Ascending aorta (tissue), 2 donors: ENCODE data around the gene CCBE1. TPM values are rescaled to one million over a fixed set of nuclear protein-coding genes. Genes with fewer than 3 reads are reported as not detected.

Experiments used
- DNase-seq, 2 donors: peaks; one replicate each; pipeline ENCODE4 v3.0.0-alpha.2; 2019; ENCODE audit warnings: low spot score in 2 of 2
- H3K27ac ChIP-seq, 2 donors: fragments of 200-600 bp; sonication (generic); one replicate each; pipeline ENCODE4 v1.5.1; 2016 to 2017; ENCODE audit warnings: mild to moderate bottlenecking in 1 of 2
- H3K27me3 ChIP-seq: fragments of 200-600 bp; sonication (generic); one replicate; pipeline ENCODE4 v1.5.1; 2017
- H3K36me3 ChIP-seq, 2 donors: fragments of 200-600 bp; sonication (generic); one replicate each; pipeline ENCODE4 v1.5.1; 2016
- H3K4me1 ChIP-seq, 2 donors: fragments of 200-600 bp; sonication (generic); one replicate each; pipeline ENCODE4 v1.5.1; 2016 to 2017; ENCODE audit warnings: mild to moderate bottlenecking in 1 of 2
- H3K4me3 ChIP-seq, 2 donors: fragments of 200-600 bp; sonication (generic); one replicate each; pipeline ENCODE4 v1.5.1; 2016 to 2017; ENCODE audit warnings: mild to moderate bottlenecking in 1 of 2
- H3K9me3 ChIP-seq, 2 donors: fragments of 200-600 bp; sonication (generic); one replicate each; pipeline ENCODE4 v1.5.1; 2016
- CTCF ChIP-seq, 3 experiments: fragments of 200-600 bp in 2 of 3; fragments of 450-650 bp in 1 of 3; sonication (generic) in 2 of 3; IDR thresholded peaks; one replicate each; pipeline ENCODE4 v1.5.1; 2016 to 2019; ENCODE audit warnings: antibody characterized with exemption in 3 of 3, mild to moderate bottlenecking in 1 of 3, moderate library complexity in 1 of 3
- intact Hi-C: fragments of 100-400 bp; cut with DNase I; formaldehyde crosslinking; loops from one replicate; pipeline ENCODE4 v1.15.1; 2023
- total RNA-seq: library from RNA; depleted of rRNA; stranded (reverse); fragments of >200 nt; gene quantifications from one replicate; pipeline ENCODE4 v1.1.0, GENCODE V29; 2016

The CCBE1 gene
- total RNA-seq, 1 donor from 2014 or later = 0.32 TPM

DNA sequence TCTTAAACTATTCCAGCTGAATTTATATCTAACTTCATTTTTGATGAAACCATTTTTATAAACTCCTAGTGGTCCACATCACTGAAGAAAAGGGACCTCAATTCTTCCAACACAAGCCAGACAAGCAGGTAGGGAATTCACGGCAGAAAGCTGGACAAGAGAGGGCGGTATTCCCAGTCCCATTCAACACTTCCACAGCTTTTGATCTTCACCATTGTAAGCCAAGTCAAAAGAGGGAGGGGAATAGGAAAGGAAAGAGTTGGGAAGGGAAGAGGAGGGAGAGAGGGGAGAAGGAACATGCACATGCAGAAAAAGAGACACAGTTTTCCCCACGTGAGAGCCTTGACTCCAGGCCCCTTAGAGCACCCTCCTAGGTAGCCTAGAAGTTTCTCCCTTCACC is 77.4 kb downstream of the CCBE1 start:
- H3K9me3 ChIP-seq = no peaks in the 10 kb centered on the region
- intact Hi-C loops = no loop called here

GRCh38 chr18:59617468-59617932 is 79.7 kb downstream of the CCBE1 start:
- DNase-seq = no peak
- Histone ChIP-seq H3K36me3 (no peaks in the 10 kb centered on the region), H3K27ac (no peak overlapping the region), H3K4me3 (no peak overlapping the region), H3K9me3 (no peaks in the 10 kb centered on the region), H3K27me3 (no peaks in the 10 kb centered on the region), H3K4me1 (no peaks in the 10 kb centered on the region)
- TF ChIP-seq CTCF (IDR thresholded peaks at IDR 0.05) = no peak
- intact Hi-C loops = no loop called here

More for the DNA sequence above, 77.4 kb downstream of the CCBE1 start:
- TF ChIP-seq CTCF (IDR thresholded peaks at IDR 0.05) = no peak
- no peak overlapping the region for H3K27ac ChIP-seq
- no peaks in the 10 kb centered on the region for H3K27me3 ChIP-seq
- peaks cover 0 to 9% of the 10 kb centered on the region in 2 donors for H3K4me1 ChIP-seq
- DNase-seq = no peak
- no peaks in the 10 kb centered on the region for H3K36me3 ChIP-seq
- H3K4me3 ChIP-seq = no peak overlapping the region

- H3K27ac ChIP-seq = no peak overlapping the region
- H3K4me1 ChIP-seq = no peaks in the 10 kb centered on the region
- no peak for TF ChIP-seq CTCF (IDR thresholded peaks at IDR 0.05)
- H3K27me3 ChIP-seq = no peaks in the 10 kb centered on the region
- intact Hi-C loops = no loop called here
- H3K9me3 ChIP-seq = no peaks in the 10 kb centered on the region
- DNase-seq = no peak
- H3K36me3 ChIP-seq = no peaks in the 10 kb centered on the region
- no peak overlapping the region for H3K4me3 ChIP-seq
These were observed 80.7 kb downstream of the CCBE1 start for GRCh38 chr18:59616501-59616900.

- no peak for TF ChIP-seq CTCF (IDR thresholded peaks at IDR 0.05)
- Histone ChIP-seq H3K4me3 (no peak overlapping the region), H3K9me3 (no peaks in the 10 kb centered on the region), H3K4me1 (no peaks in the 10 kb centered on the region), H3K27me3 (no peaks in the 10 kb centered on the region), H3K36me3 (no peaks in the 10 kb centered on the region), H3K27ac (no peak overlapping the region)
- no peak for DNase-seq
- intact Hi-C loops = no loop called here
These were observed 83.3 kb downstream of the CCBE1 start for GRCh38 chr18:59613903-59614302.

DNA sequence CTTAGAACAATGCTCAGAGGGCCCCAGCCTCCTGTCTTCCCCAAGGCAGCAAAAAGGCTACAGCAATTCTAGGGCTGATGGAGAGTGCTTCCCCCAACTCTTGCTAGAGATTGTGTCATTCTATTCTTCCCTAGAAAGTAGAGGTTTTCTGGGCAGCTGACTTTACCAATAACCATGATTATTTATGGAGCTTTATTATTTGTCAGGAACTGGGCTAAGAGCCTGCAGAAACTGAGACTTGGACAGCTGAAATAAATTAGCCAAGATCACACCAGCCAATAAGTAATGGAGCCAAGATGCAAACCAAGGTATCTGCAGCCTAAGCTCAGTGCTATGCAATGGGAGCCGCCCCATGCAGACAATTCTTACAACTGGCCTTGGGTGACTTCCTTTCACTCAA is 84.8 kb downstream of the CCBE1 start:
- no peaks in the 10 kb centered on the region for H3K4me1 ChIP-seq
- intact Hi-C loops = no loop called here
- no peak overlapping the region for H3K27ac ChIP-seq
- no peaks in the 10 kb centered on the region for H3K27me3 ChIP-seq
- no peaks in the 10 kb centered on the region for H3K36me3 ChIP-seq
- DNase-seq = no peak
- no peak for TF ChIP-seq CTCF (IDR thresholded peaks at IDR 0.05)
- no peaks in the 10 kb centered on the region for H3K9me3 ChIP-seq
- no peak overlapping the region for H3K4me3 ChIP-seq

DNA sequence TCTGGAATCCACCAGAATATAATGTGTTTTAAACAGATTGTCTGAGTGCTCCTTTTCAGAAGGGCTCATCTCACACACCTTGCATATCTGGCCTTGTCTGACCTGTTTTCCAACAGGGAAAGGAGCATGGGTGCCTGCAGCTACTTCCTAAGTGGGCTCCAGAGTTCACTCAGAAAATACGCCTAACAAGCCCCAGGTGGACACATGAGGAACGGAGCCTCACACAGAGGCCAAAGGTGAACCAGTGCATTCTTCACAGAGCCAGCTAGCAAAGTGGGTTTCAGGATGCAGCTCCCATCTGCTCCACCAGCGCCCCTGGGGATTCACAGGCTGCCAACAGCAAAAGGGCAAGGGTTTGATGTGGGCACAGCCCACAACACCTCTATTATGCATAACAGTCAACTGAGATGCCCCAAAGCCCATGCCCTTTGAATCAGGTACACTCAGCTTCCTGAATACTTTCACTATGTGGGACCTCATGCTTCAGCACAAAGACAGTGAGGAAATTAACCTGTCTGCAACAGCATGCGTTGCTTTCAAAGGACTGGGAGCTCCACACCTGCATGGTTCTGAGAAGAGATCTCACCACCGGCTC is 86.6 kb downstream of the CCBE1 start:
- TF ChIP-seq CTCF (IDR thresholded peaks at IDR 0.05) = no peak
- H3K27me3 ChIP-seq = no peaks in the 10 kb centered on the region
- no peak for DNase-seq
- no peak overlapping the region for H3K27ac ChIP-seq
- H3K4me1 ChIP-seq = no peaks in the 10 kb centered on the region
- intact Hi-C loops = no loop called here
- no peaks in the 10 kb centered on the region for H3K36me3 ChIP-seq
- H3K9me3 ChIP-seq = no peaks in the 10 kb centered on the region
- no peak overlapping the region for H3K4me3 ChIP-seq
